GM18519 (cell line): ENCODE measurements around the gene FBXW11.
"Not testable (repeated sequence)": the region's sequence is repeated elsewhere in the genome, so short reads cannot be mapped to it uniquely, and the experiment has no call there.

Source experiments
- ATAC-seq: cut with Tn5 transposase; IDR thresholded peaks from one replicate; pipeline ENCODE4 v1.9.1; 2021; ENCODE audit warnings: mild to moderate bottlenecking, moderate library complexity; ENCODE audit not compliant: unreplicated experiment, low FRiP score

FBXW11 gene

GRCh38 chr5:171956314-171956713 is 50.1 kb downstream of the FBXW11 start:
- no peak for ATAC-seq

- no peak for ATAC-seq
Observed at GRCh38 chr5:171955761-171956160, 50.7 kb downstream of the FBXW11 start.

- no peak for ATAC-seq
Observed at GRCh38 chr5:171954721-171955120, 51.7 kb downstream of the FBXW11 start.

GRCh38 chr5:171953860-171954701 is 52.4 kb downstream of the FBXW11 start:
- ATAC-seq: no peak

GRCh38 chr5:171952021-171952420 is 54.4 kb downstream of the FBXW11 start:
- ATAC-seq: no peak

GRCh38 chr5:171951218-171951617 is 55.2 kb downstream of the FBXW11 start:
- ATAC-seq: no peak

- no peak for ATAC-seq
Observed at GRCh38 chr5:171946000-171946781, 60.2 kb downstream of the FBXW11 start.

GRCh38 chr5:171945476-171945875 is 61.0 kb downstream of the FBXW11 start:
- no peak for ATAC-seq

- ATAC-seq: no peak
Observed at GRCh38 chr5:171945066-171945465, 61.4 kb downstream of the FBXW11 start.

GRCh38 chr5:171942112-171942516 is 64.3 kb downstream of the FBXW11 start:
- ATAC-seq: not testable (repeated sequence)

- not testable (repeated sequence) for ATAC-seq
Observed at GRCh38 chr5:171941675-171942074, 64.8 kb downstream of the FBXW11 start.

- not testable (repeated sequence) for ATAC-seq
Observed at GRCh38 chr5:171941275-171941674, 65.2 kb downstream of the FBXW11 start.

- ATAC-seq: no peak
Observed at GRCh38 chr5:171939951-171940350, 66.5 kb downstream of the FBXW11 start.

- ATAC-seq: no peak
Observed at GRCh38 chr5:171938358-171938757, 68.1 kb downstream of the FBXW11 start.

GRCh38 chr5:171937351-171937750 is 69.1 kb downstream of the FBXW11 start:
- no peak for ATAC-seq

- no peak for ATAC-seq
Observed at GRCh38 chr5:171934586-171934985, 71.9 kb downstream of the FBXW11 start.

GRCh38 chr5:171931163-171931562 is 75.3 kb downstream of the FBXW11 start:
- no peak for ATAC-seq

- no peak for ATAC-seq
Observed at GRCh38 chr5:171927345-171927941, 79.0 kb downstream of the FBXW11 start.

- ATAC-seq: no peak
Observed at GRCh38 chr5:171926311-171926710, 80.1 kb downstream of the FBXW11 start.

- ATAC-seq: no peak
Observed at GRCh38 chr5:171924493-171925122, 81.8 kb downstream of the FBXW11 start.
